Epithelial cell of umbilical artery (primary cell): Measurements from ENCODE around the gene MB21D2. TPM values are rescaled to one million over a fixed set of nuclear protein-coding genes. Genes with fewer than 3 reads are reported as not detected.

Experiments
- total RNA-seq: library from RNA; depleted of rRNA; stranded (reverse); fragments of >200 nt; gene quantifications from 2 replicates; pipeline ENCODE4 v1.2.3, GENCODE V29; 2014

Gene MB21D2
- 7.1 and 10.3 TPM in 2 replicates for total RNA-seq

GRCh38 chr3:192917404-192918274 is at the start of gene MB21D2:
MB21D2 (minus strand) TSS chr3:192917856; CDS start chr3:192917840, 16 bp downstream.

Other genes starting within 250 kb of the MB21D2 start
- 0.15 and 1.6 TPM in 2 replicates for gene FGF12, start 190.3 kb downstream of the MB21D2 start, total RNA-seq